C4-2B (cell line): ENCODE data around the gene SFXN1.

ENCODE experiments used
- CTCF ChIP-seq: fragments of 450-650 bp; conservative IDR thresholded peaks from 2 replicates; pipeline ENCODE4 v1.5.1; 2017; ENCODE audit warnings: mild to moderate bottlenecking
- ZFX ChIP-seq: fragments of 450-650 bp; IDR thresholded peaks from 2 replicates; pipeline ENCODE4 v1.6.1; 2017

- TF ChIP-seq CTCF (no peak), ZFX (no peak)
Observed at GRCh38 chr5:175542232-175542965, 64.0 kb downstream of the SFXN1 start.
